Astrocyte (in vitro differentiated cells and primary cell): Measurements from ENCODE around the gene MAPKAP1. TPM values are rescaled to one million over a fixed set of nuclear protein-coding genes. Genes with fewer than 3 reads are reported as not detected.
A peak's percentile ranks its signal among the peaks of the same experiment; 100 is the strongest.

Experiments
- DNase-seq: peaks from one replicate; pipeline ENCODE4 v3.0.0-alpha.2; 2010; ENCODE audit warnings: low read depth
- FAIRE-seq: peaks from 2 replicates; lab custom pipeline; 2011; peaks lifted over from hg19 to GRCh38; lab: Jason Lieb, UNC
- H2AFZ ChIP-seq: 2 replicates; pipeline ENCODE4 v1.6.0; 2012; ENCODE audit warnings: low read depth, low read length, inconsistent platforms
- H3K27ac ChIP-seq: 2 replicates; pipeline ENCODE4 v1.5.1; 2011; ENCODE audit warnings: low read depth, low read length, inconsistent platforms
- H3K27me3 ChIP-seq: 2 replicates; pipeline ENCODE4 v1.6.0; 2011; ENCODE audit warnings: low read length, inconsistent platforms; ENCODE audit not compliant: insufficient read depth
- H3K36me3 ChIP-seq: 2 replicates; pipeline ENCODE4 v1.5.1; 2011; ENCODE audit warnings: low read length, inconsistent platforms; ENCODE audit not compliant: insufficient read depth
- H3K4me1 ChIP-seq: 2 replicates; pipeline ENCODE4 v1.5.1; 2011; ENCODE audit warnings: low read length, inconsistent platforms; ENCODE audit not compliant: insufficient read depth
- H3K4me2 ChIP-seq: 2 replicates; pipeline ENCODE4 v1.6.0; 2012; ENCODE audit warnings: low read length, inconsistent platforms
- H3K4me3 ChIP-seq: 2 replicates; pipeline ENCODE4 v1.5.1; 2011; ENCODE audit warnings: low read depth, mild to moderate bottlenecking, low read length, inconsistent platforms; ENCODE audit not compliant: insufficient read depth
- H3K79me2 ChIP-seq: 2 replicates; pipeline ENCODE4 v1.6.0; 2012; ENCODE audit warnings: mild to moderate bottlenecking, low read length, inconsistent platforms; ENCODE audit not compliant: insufficient read depth
- H3K9ac ChIP-seq: 2 replicates; pipeline ENCODE4 v1.6.0; 2012; ENCODE audit warnings: mild to moderate bottlenecking, low read length, inconsistent platforms
- H3K9me3 ChIP-seq: 2 replicates; pipeline ENCODE4 v1.5.1; 2012; ENCODE audit warnings: low read depth, mild to moderate bottlenecking, low read length, inconsistent platforms; ENCODE audit not compliant: insufficient read depth
- H4K20me1 ChIP-seq: 2 replicates; pipeline ENCODE4 v1.6.0; 2012; ENCODE audit warnings: low read length, inconsistent platforms; ENCODE audit not compliant: insufficient read depth
- H3K27ac Mint-ChIP-seq: one replicate; pipeline ENCODE4 v1.8.0; 2021; ENCODE audit warnings: mild to moderate bottlenecking, mixed read lengths; ENCODE audit not compliant: unreplicated experiment
- H3K27me3 Mint-ChIP-seq: one replicate; pipeline ENCODE4 v1.8.0; 2021; ENCODE audit warnings: low read depth, mixed read lengths; ENCODE audit not compliant: unreplicated experiment
- H3K36me3 Mint-ChIP-seq: one replicate; pipeline ENCODE4 v1.8.0; 2021; ENCODE audit warnings: low read depth, mixed read lengths; ENCODE audit not compliant: unreplicated experiment
- H3K4me1 Mint-ChIP-seq: one replicate; pipeline ENCODE4 v1.8.0; 2021; ENCODE audit warnings: low read depth, mixed read lengths; ENCODE audit not compliant: unreplicated experiment
- H3K4me3 Mint-ChIP-seq: one replicate; pipeline ENCODE4 v1.8.0; 2021; ENCODE audit warnings: mild to moderate bottlenecking, moderate library complexity, mixed read lengths; ENCODE audit not compliant: unreplicated experiment
- H3K9me3 Mint-ChIP-seq: one replicate; pipeline ENCODE4 v1.8.0; 2021; ENCODE audit warnings: mild to moderate bottlenecking, mixed read lengths; ENCODE audit not compliant: unreplicated experiment
- EZH2 ChIP-seq: IDR thresholded peaks from 2 replicates; pipeline ENCODE4 v1.6.1; 2012; ENCODE audit warnings: mild to moderate bottlenecking, low read length, inconsistent platforms; ENCODE audit not compliant: insufficient read depth
- total RNA-seq: library from RNA; stranded (reverse); gene quantifications from 2 replicates; pipeline ENCODE4 v1.2.1, GENCODE V29; 2021
- TF ChIP-seq, protein P1 (sequence below): IDR thresholded peaks from 2 replicates; pipeline ENCODE4 v1.5.1; 2011; ENCODE audit warnings: low read depth, mild to moderate bottlenecking, inconsistent platforms, low read length, moderate library complexity; ENCODE audit not compliant: insufficient read depth

Gene MAPKAP1
- total RNA-seq, 1 donor from 2014 or later = 109 TPM

DNA sequence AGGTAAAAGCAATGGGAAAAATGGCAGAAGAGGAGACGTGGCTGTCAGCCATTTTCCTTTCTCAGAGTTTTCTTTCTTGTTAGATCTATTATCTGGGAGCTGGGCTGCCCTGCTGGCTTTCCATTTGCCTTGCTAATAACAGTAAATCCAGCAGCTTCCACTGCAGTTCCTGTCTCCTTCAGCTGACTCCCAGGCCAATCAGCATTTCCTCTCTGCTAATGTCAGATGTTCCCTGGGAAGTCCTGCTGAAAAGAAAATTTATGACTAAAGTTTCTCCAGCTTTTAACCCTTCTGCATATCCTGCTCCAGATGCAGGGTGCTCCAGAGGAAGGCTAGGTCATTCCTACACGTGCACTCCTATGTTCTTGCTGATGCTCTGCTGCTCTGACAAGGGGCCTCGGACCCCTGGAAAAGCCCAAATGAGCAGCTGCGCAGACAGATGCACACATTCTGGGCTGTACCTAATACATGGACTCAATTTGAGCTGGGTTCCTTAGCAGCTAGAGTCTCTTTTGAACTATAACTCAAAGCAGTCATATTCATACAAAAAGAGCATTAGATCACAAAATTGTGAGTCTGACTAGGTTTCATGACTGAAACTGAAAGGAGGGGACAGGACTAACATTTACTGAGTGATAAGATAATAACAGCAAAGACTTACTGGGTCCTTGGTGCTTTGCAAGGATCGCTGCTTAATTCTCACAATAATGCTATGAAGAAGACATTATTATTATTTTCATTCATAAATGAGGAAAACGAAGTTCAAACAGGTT, 182.2 kb downstream of the MAPKAP1 start:
- H3K27me3 Mint-ChIP-seq = no peaks in the 10 kb centered on the region
- Histone ChIP-seq H3K79me2 (peaks cover 4% of the 10 kb centered on the region), H3K36me3 (no peaks in the 10 kb centered on the region), H4K20me1 (no peaks in the 10 kb centered on the region), H3K4me2 (peak overlapping the region; percentile 7), H3K27ac (no peak overlapping the region), H3K9me3 (no peaks in the 10 kb centered on the region), H3K27me3 (no peaks in the 10 kb centered on the region), H3K4me1 (peaks cover 46% of the 10 kb centered on the region), H2AFZ (no peak overlapping the region), H3K9ac (no peak overlapping the region), H3K4me3 (no peak overlapping the region)
- peaks cover 41% of the 10 kb centered on the region for H3K4me1 Mint-ChIP-seq
- no peaks in the 10 kb centered on the region for H3K9me3 Mint-ChIP-seq
- FAIRE-seq (no peak), DNase-seq (no peak)
- H3K36me3 Mint-ChIP-seq = no peaks in the 10 kb centered on the region
- H3K27ac Mint-ChIP-seq = peak overlapping the region; percentile 36
- no peak overlapping the region for H3K4me3 Mint-ChIP-seq
- TF ChIP-seq, protein P1, sequence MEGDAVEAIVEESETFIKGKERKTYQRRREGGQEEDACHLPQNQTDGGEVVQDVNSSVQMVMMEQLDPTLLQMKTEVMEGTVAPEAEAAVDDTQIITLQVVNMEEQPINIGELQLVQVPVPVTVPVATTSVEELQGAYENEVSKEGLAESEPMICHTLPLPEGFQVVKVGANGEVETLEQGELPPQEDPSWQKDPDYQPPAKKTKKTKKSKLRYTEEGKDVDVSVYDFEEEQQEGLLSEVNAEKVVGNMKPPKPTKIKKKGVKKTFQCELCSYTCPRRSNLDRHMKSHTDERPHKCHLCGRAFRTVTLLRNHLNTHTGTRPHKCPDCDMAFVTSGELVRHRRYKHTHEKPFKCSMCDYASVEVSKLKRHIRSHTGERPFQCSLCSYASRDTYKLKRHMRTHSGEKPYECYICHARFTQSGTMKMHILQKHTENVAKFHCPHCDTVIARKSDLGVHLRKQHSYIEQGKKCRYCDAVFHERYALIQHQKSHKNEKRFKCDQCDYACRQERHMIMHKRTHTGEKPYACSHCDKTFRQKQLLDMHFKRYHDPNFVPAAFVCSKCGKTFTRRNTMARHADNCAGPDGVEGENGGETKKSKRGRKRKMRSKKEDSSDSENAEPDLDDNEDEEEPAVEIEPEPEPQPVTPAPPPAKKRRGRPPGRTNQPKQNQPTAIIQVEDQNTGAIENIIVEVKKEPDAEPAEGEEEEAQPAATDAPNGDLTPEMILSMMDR = no peak
- TF ChIP-seq EZH2 = no peak

GRCh38 chr9:125523681-125524080, 183.3 kb downstream of the MAPKAP1 start:
- Mint-ChIP-seq H3K9me3 (no peaks in the 10 kb centered on the region), H3K27ac (no peak overlapping the region), H3K4me3 (no peak overlapping the region), H3K4me1 (peaks cover 42% of the 10 kb centered on the region), H3K36me3 (no peaks in the 10 kb centered on the region), H3K27me3 (no peaks in the 10 kb centered on the region)
- H3K36me3 ChIP-seq = no peaks in the 10 kb centered on the region
- H3K9ac ChIP-seq = no peak overlapping the region
- H3K27ac ChIP-seq = no peak overlapping the region
- no peaks in the 10 kb centered on the region for H3K27me3 ChIP-seq
- H2AFZ ChIP-seq = no peak overlapping the region
- TF ChIP-seq, protein P1 = no peak
- no peak for TF ChIP-seq EZH2
- DNase-seq = no peak
- no peaks in the 10 kb centered on the region for H4K20me1 ChIP-seq
- no peak for FAIRE-seq
- H3K4me1 ChIP-seq = peaks cover 46% of the 10 kb centered on the region
- H3K79me2 ChIP-seq = peaks cover 6% of the 10 kb centered on the region
- no peak overlapping the region for H3K4me2 ChIP-seq
- H3K9me3 ChIP-seq = no peaks in the 10 kb centered on the region
- H3K4me3 ChIP-seq = no peak overlapping the region

- Mint-ChIP-seq H3K36me3 (no peaks in the 10 kb centered on the region), H3K9me3 (no peaks in the 10 kb centered on the region), H3K4me3 (no peak overlapping the region), H3K27ac (peak overlapping the region; percentile 98), H3K27me3 (no peaks in the 10 kb centered on the region), H3K4me1 (peaks cover 42% of the 10 kb centered on the region)
- H4K20me1 ChIP-seq = no peaks in the 10 kb centered on the region
- no peaks in the 10 kb centered on the region for H3K9me3 ChIP-seq
- peaks cover 6% of the 10 kb centered on the region for H3K79me2 ChIP-seq
- H2AFZ ChIP-seq = no peak overlapping the region
- H3K27me3 ChIP-seq = no peaks in the 10 kb centered on the region
- peak overlapping the region; percentile 37 for H3K4me3 ChIP-seq
- peaks cover 41% of the 10 kb centered on the region for H3K4me1 ChIP-seq
- H3K36me3 ChIP-seq = no peaks in the 10 kb centered on the region
- H3K27ac ChIP-seq = peak overlapping the region; percentile 94
- TF ChIP-seq, protein P1 = no peak
- TF ChIP-seq EZH2 = no peak
- peak overlapping the region; percentile 77 for H3K4me2 ChIP-seq
- peak overlapping the region; percentile 65 for H3K9ac ChIP-seq
- DNase-seq = peak; percentile 90
- no peak for FAIRE-seq
These were observed 184.7 kb downstream of the MAPKAP1 start for GRCh38 chr9:125522328-125522725.
